ENCODE data around the gene NAAA. TPM values are rescaled to one million over a fixed set of nuclear protein-coding genes. Genes with fewer than 3 reads are reported as not detected.
"Not testable (repeated sequence)": the region's sequence is repeated elsewhere in the genome, so short reads cannot be mapped to it uniquely, and the experiment has no call there.

Gene NAAA
- total RNA-seq, 8 experiments from 2014 or later = 2.7 to 54.6 (median 9.0) TPM

DNA sequence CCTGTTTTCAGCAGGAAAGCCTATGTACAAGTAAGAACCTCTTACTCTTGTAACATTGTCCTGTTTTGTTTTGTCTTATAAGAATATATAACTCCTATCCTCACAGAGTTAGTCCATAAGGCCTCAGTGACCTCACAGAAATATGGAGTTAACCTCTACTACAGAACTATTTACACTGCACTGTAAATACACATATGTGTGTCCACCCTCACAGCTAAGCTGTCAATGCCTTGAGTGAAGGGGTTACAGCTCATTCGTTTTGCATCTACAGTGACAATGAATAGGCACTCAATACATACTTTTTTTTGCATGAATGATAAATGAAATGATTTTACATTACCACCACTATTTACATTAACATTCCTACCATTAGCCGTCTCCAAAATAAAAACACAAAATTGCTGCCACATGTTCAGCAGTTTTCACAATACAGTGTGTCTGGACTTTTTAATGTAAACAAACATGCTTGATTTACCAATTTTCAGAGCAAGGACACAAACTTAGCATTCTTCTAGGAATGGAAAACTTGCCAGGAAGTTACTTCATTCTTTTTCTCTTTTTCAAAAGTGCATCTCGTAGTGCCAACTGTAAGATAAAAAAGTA is 9.5 kb upstream of the NAAA start:
- H3K4me3 ChIP-seq = no peak overlapping the region
- no peak overlapping the region for H3K27ac ChIP-seq
- no peaks in the 10 kb centered on the region for H3K4me1 ChIP-seq (replicated peaks in 1 of 2)
- 10 to 100% (median 73%) methylated on average over 1 to 3 of the region's 3 CpGs for WGBS, 10 experiments
- in situ Hi-C loops (cut with MboI; ENCODE audit: low pct_unique_long_range_greater_than_20kb in 2 of 9, low sequenced_read_pairs in 9 of 9, unreplicated experiment in 9 of 9) = loop anchor here in 1 of 9 experiments (25.0 kb wide), 1 partner anchor 187 kb away; the partner anchor contains the start of gene NUP54
- ATAC-seq (replicated peaks in 6 of 8) = peak in 3 of 8 experiments; percentile 51 to 95 (median 64)

DNA sequence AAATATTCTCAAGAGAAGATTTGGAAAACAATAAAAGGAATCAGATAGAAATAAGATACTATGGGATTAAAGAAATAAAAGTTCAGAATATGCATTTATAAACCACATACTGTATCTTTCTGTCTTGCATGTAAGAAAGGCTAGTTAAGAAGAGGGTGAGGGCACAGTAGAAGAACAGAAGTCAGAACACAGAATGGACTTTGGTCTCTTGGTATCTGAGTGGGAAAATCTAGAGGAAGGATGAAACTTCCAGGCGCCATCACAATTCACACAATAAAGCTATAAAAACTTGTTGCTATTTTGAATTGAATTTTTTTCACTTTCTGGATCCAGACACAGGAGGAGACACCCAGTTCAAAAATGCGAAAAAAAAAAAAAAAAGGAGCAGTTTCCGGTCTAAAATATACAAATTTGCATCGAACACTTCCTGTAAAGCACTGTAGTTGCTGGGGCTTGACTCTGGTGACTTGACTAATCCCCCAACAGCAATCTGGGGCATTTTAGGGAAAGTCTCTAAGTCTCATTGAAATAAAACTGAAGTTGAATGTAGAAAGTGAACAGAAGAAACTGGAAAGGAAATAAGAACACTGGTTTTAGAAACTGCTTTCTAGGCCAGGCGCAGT is 8.1 kb upstream of the NAAA start:
- 52 to 94% (median 80%) methylated on average over 2 to 5 of the region's 5 CpGs; no CpG with 5 or more reads in 1 of the 10 experiments for WGBS, 10 experiments
- no peak overlapping the region for H3K4me3 ChIP-seq
- H3K4me1 ChIP-seq (replicated peaks in 1 of 2) = no peaks in the 10 kb centered on the region
- in situ Hi-C loops (cut with MboI; ENCODE audit: low pct_unique_long_range_greater_than_20kb in 2 of 9, low sequenced_read_pairs in 9 of 9, unreplicated experiment in 9 of 9) = no loop called here
- no peak overlapping the region for H3K27ac ChIP-seq
- peak in 3 of 8 experiments; percentile 21 to 91 (median 87) for ATAC-seq (replicated peaks in 6 of 8)

DNA sequence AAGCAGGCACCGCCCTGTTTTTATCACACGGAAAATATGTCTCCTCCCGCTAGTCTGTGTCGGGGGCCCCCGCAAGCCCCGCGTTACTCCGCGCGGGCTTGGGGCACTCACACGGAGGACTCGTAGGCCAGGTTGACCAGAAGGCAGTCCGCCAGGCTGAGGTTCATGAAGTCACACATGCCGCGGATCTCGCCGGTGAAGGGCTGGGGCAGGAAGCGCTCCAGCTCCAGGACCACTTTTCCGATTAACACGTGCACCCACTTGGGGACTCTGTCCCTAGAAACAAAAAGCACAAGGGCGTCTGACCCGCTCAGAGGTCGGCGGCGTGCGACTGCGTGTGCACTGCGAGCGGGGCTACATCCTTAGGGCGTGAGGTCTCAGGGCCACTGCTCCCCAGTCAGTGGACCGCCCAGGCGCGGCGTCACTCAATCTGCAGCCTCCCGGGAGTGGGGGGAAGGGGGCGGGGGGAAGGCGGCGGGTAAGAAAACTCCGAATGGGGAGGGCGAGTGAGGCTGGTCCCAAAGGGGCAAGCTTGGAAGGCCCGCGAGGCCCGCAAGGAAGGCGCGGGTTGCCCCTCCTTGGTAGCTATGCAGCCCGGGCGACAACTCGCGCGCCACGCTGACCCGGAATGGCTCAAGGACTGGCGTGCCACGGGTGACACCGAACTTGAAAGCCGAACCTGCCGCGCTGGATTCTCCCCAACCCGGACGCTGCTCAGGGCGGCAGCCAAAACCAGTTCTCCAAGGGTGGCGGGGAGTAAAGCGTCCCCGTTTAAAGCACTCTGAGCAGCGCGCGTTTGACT is 722 bp downstream of the NAAA start:
- Histone ChIP-seq H3K4me3 (peak overlapping the region; percentile 51 to 68 (median 64)), H3K4me1 (replicated peaks in 1 of 2) (no peaks in the 10 kb centered on the region), H3K27ac (peak overlapping the region in 1 of 2 donors; percentile 32)
- 0 to 9% (median 0%) methylated on average over 1 to 31 of the region's 67 CpGs; no CpG with 5 or more reads in 4 of the 10 experiments for WGBS, 10 experiments
- in situ Hi-C loops (cut with MboI; ENCODE audit: low pct_unique_long_range_greater_than_20kb in 2 of 9, low sequenced_read_pairs in 9 of 9, unreplicated experiment in 9 of 9) = no loop called here
- ATAC-seq (replicated peaks in 6 of 8) = peak; percentile 72 to 79 (median 75)

DNA sequence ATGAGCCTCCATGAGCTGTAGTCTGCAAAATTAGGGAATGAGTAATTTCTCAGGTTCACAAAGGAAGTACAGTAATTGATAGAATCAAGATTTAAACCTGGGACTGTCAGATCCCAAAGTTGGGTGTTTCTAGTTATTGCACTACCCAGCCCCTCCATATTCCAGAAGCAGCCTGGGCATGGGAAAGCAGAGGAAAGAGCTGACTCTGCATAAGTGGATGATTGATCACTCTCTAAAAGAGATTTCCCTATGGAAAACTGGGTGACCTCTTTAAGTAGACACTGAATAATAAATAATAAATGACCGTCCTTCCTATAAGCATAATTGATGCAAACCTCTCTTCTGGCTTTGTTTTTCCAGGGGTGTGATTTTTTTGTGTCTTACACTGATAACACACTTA is 5.2 kb downstream of the NAAA start:
- Histone ChIP-seq H3K27ac (no peak overlapping the region), H3K4me3 (no peak overlapping the region), H3K4me1 (replicated peaks in 1 of 2) (no peaks in the 10 kb centered on the region)
- ATAC-seq (replicated peaks in 6 of 8) = no peak
- in situ Hi-C loops (cut with MboI; ENCODE audit: low pct_unique_long_range_greater_than_20kb in 2 of 9, low sequenced_read_pairs in 9 of 9, unreplicated experiment in 9 of 9) = no loop called here
- 17 to 86% (median 43%) methylated on average over 1 of the region's 1 CpG; no CpG with 5 or more reads in 3 of the 10 experiments for WGBS, 10 experiments

DNA sequence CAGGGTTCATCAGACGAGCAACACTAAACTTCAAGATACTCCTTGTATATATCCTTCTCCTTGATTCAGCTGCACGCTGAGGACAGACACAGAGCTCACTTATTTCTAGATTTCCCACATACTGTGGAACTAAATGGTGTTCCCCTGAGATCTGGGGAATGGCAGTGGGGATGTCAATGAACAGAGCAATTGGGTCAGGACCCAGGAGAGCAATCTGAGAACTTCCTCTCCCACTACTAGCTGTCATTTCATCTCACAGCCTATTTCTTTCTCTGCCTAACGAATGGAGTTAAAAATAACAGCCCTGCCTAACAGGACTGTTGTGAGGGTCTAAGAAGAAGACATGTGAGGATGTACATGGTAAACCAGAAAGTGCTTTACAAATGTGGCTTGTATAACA is 10.7 kb downstream of the NAAA start:
- no peak for ATAC-seq (replicated peaks in 6 of 8)
- H3K27ac ChIP-seq = no peak overlapping the region
- in situ Hi-C loops (cut with MboI; ENCODE audit: low pct_unique_long_range_greater_than_20kb in 2 of 9, low sequenced_read_pairs in 9 of 9, unreplicated experiment in 9 of 9) = no loop called here
- 44 to 100% (median 85%) methylated on average over 1 to 3 of the region's 3 CpGs; no CpG with 5 or more reads in 2 of the 10 experiments for WGBS, 10 experiments
- H3K4me1 ChIP-seq (replicated peaks in 1 of 2) = no peaks in the 10 kb centered on the region
- H3K4me3 ChIP-seq = no peak overlapping the region

DNA sequence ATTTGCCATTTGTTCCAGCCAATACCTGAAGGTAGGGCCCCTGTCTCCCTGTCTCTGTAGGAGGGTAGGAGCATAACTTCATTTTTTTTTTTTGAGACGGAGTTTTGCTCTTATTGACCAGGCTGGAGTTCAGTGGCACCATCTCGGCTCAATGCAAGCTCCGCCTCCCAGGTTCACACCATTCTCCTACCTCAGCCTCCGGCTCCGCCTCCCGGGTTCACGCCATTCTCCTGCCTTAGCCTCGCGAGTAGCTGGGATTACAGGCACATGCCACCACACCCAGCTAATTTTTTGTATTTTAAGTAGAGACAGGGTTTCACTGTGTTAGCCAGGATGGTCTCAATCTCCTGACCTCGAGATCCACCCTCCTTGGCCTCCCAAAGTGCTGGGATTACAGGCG is 15.9 kb downstream of the NAAA start:
- H3K27ac ChIP-seq; H3K4me3 ChIP-seq; H3K4me1 ChIP-seq (replicated peaks in 1 of 2); in situ Hi-C loops (cut with MboI; ENCODE audit: low pct_unique_long_range_greater_than_20kb in 2 of 9, low sequenced_read_pairs in 9 of 9, unreplicated experiment in 9 of 9); ATAC-seq (replicated peaks in 6 of 8): not testable (repeated sequence)
- WGBS, 10 experiments = 87 to 100% (median 92%) methylated on average over 1 to 6 of the region's 11 CpGs; no CpG with 5 or more reads in 1 of the 10 experiments

DNA sequence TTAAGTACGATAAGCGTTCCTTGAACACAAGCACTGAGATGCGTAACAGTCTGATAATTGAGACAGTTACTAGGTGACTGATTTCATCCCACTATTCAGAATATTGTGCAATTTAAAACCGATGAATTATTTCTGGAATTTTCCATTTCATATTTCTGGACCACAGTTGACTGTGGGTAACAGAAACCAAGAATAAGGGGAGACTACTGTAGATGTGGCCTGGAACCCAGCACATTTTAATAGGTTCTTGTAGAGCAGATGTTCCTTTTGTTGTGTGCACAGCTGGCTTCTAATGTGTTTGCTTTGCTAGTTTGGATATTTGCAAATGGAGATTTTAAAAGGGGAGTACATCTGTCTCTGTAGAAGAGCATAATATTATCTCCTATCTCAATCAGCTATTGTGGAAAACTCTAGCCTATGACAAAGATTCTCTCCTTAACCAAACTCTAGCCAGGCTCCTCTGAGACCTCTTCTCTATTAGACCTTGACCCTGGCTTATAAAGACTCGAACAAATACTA is 16.4 kb downstream of the NAAA start:
- Histone ChIP-seq H3K4me1 (replicated peaks in 1 of 2) (no peaks in the 10 kb centered on the region), H3K27ac (no peak overlapping the region), H3K4me3 (no peak overlapping the region)
- in situ Hi-C loops (cut with MboI; ENCODE audit: low pct_unique_long_range_greater_than_20kb in 2 of 9, low sequenced_read_pairs in 9 of 9, unreplicated experiment in 9 of 9) = no loop called here
- peak in 3 of 8 experiments; percentile 79 to 98 (median 96) for ATAC-seq (replicated peaks in 6 of 8)
- WGBS, 10 experiments = 40 to 100% (median 95%) methylated on average over 1 to 5 of the region's 5 CpGs; no CpG with 5 or more reads in 1 of the 10 experiments

DNA sequence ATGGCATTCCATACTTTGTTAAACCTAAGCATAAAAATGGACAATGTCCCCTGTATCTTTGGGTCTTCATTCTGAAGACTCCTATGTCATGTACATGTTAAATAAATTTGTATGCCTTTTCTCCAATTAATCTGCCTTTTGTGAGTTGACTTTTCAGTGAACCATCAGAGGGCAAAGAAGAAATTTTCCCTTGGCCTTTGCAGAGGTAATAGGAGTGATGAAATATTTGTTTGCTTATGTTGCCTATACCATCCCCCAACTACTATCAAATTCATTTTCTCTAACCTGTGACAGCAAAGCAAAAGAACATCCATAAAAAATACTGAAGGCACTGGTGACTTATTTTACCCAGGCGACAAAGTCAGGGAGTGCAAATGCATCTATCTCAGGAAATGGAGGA is 18.2 kb downstream of the NAAA start:
- in situ Hi-C loops (cut with MboI; ENCODE audit: low pct_unique_long_range_greater_than_20kb in 2 of 9, low sequenced_read_pairs in 9 of 9, unreplicated experiment in 9 of 9) = no loop called here
- no peak for ATAC-seq (replicated peaks in 6 of 8)
- 63 to 100% (median 83%) methylated on average over 1 of the region's 1 CpG; no CpG with 5 or more reads in 3 of the 10 experiments for WGBS, 10 experiments
- Histone ChIP-seq H3K4me3 (no peak overlapping the region), H3K4me1 (replicated peaks in 1 of 2) (no peaks in the 10 kb centered on the region), H3K27ac (no peak overlapping the region)

DNA sequence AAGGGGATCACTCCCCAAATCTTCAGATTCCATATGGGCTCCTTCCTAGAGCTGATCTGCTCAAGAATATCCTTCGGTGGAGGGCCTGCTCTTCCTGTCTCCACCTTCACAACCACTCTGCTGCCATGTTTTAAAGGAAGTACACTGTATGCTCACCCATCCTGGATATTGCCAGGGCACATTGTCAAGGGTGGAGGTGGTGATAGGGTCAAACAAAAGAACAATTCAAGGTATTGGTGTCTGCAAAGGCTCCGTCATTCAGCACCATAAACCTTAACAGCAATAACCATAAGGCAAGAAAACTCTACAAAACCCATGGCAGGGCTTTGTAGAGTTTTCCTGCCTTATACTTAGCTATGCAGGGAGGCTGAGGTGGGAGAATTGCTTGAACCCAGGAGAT is 18.9 kb downstream of the NAAA start:
- Histone ChIP-seq H3K4me1 (replicated peaks in 1 of 2) (no peaks in the 10 kb centered on the region), H3K4me3 (no peak overlapping the region), H3K27ac (no peak overlapping the region)
- 88 to 100% (median 100%) methylated on average over 1 to 2 of the region's 2 CpGs; no CpG with 5 or more reads in 6 of the 10 experiments for WGBS, 10 experiments
- no peak for ATAC-seq (replicated peaks in 6 of 8)
- in situ Hi-C loops (cut with MboI; ENCODE audit: low pct_unique_long_range_greater_than_20kb in 2 of 9, low sequenced_read_pairs in 9 of 9, unreplicated experiment in 9 of 9) = no loop called here

DNA sequence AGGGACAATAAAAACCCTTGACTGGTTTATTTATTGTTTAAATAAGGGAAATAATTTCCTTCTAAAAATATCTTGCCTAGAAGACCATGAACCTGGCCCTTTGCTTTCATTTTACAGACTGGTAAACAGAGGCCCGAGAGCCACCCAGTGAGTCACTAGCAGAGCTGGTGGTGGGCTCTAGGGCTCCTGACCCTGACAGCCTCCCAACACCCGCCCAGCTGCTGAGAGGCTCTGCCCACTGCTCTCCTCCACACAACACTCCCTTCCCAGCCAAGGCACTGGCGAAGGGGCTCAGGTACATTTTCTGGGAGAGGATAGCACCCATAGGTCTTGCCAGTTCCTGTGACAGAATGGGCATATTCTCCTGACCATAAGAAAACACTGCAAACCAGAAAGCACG is 20.5 kb downstream of the NAAA start:
- no peak for ATAC-seq (replicated peaks in 6 of 8)
- H3K4me1 ChIP-seq (replicated peaks in 1 of 2) = no peaks in the 10 kb centered on the region
- H3K4me3 ChIP-seq = no peak overlapping the region
- in situ Hi-C loops (cut with MboI; ENCODE audit: low pct_unique_long_range_greater_than_20kb in 2 of 9, low sequenced_read_pairs in 9 of 9, unreplicated experiment in 9 of 9) = no loop called here
- no peak overlapping the region for H3K27ac ChIP-seq
- 83 to 100% (median 100%) methylated on average over 1 to 2 of the region's 4 CpGs; no CpG with 5 or more reads in 5 of the 10 experiments for WGBS, 10 experiments

DNA sequence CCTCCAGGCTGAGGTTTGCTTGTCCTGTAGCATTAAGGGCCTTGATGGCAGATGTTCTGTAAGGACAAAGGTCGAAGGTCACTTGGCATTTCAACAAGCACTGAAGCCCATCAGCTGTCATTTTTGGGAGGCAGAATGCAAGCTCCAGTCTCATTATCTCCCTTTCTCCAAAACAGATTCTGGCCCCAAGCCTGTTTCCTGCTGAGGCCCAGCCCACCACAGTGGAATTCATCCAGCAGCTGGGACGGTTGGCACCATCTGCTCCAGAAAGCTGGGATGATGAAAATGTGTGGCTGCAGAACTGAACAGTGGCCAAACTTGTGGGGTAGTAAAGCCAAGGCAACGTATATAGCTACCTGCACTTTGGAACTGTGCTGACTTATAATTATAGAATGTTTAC is 20.9 kb downstream of the NAAA start:
- no peak for ATAC-seq (replicated peaks in 6 of 8)
- in situ Hi-C loops (cut with MboI; ENCODE audit: low pct_unique_long_range_greater_than_20kb in 2 of 9, low sequenced_read_pairs in 9 of 9, unreplicated experiment in 9 of 9) = no loop called here
- Histone ChIP-seq H3K4me1 (replicated peaks in 1 of 2) (no peaks in the 10 kb centered on the region), H3K27ac (no peak overlapping the region), H3K4me3 (no peak overlapping the region)
- 34 to 100% (median 72%) methylated on average over 1 to 3 of the region's 3 CpGs; no CpG with 5 or more reads in 2 of the 10 experiments for WGBS, 10 experiments

DNA sequence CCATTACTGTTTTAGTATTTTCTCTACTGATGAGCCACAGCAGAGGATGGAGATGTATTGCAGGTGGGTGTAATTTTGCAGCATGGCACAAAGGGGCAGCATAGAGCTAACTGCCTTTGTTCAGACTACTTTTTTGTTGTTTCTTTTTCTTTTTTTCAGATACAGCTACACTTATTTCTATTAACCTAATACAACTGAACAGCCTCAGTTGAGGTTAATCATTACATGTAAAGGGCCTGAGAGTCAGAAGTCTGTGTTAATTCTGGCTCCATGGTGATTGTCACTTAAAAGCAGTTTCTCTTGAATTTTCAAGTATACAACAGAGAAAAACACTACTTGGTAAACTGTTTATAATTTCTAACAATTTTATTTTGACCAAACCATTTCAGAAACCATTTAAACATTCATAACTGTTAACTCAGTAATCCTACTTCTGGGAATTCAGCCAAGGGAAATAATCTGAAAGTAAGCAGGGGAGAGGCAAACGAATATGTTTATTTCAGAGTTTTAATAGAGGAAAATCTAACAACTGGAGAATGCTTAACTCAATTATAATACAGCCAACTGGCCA is 24.6 kb downstream of the NAAA start:
- in situ Hi-C loops (cut with MboI; ENCODE audit: low pct_unique_long_range_greater_than_20kb in 2 of 9, low sequenced_read_pairs in 9 of 9, unreplicated experiment in 9 of 9) = no loop called here
- H3K27ac ChIP-seq = no peak overlapping the region
- no peak overlapping the region for H3K4me3 ChIP-seq
- H3K4me1 ChIP-seq (replicated peaks in 1 of 2) = no peaks in the 10 kb centered on the region
- 0 to 100% (median 78%) methylated on average over 1 of the region's 1 CpG; no CpG with 5 or more reads in 1 of the 10 experiments for WGBS, 10 experiments
- ATAC-seq (replicated peaks in 6 of 8) = peak in 6 of 8 experiments; percentile 44 to 89 (median 68)
